ENCODE measurements around the gene ZNF280A.

ZNF280A gene

DNA sequence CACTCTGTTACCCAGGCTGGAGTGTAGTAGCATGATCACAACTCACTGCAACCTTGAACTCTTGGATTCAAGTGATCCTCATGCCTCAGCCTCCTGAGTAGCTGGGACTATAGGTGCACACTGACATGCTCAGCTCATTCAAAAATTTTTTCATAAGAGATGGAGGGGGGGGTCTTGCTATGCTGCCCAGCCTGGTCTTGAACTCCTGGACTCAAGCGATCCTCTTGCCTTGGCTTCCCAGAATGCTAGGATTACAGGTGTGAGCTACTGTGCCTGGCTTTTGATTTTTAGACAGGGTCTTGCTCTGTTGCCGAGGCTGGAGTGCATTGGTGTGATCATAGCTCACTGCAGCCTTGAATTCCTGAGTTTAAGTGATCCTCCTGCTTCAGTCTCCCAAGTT is 25.0 kb upstream of the ZNF280A start:
- TF ChIP-seq, protein P1, sequence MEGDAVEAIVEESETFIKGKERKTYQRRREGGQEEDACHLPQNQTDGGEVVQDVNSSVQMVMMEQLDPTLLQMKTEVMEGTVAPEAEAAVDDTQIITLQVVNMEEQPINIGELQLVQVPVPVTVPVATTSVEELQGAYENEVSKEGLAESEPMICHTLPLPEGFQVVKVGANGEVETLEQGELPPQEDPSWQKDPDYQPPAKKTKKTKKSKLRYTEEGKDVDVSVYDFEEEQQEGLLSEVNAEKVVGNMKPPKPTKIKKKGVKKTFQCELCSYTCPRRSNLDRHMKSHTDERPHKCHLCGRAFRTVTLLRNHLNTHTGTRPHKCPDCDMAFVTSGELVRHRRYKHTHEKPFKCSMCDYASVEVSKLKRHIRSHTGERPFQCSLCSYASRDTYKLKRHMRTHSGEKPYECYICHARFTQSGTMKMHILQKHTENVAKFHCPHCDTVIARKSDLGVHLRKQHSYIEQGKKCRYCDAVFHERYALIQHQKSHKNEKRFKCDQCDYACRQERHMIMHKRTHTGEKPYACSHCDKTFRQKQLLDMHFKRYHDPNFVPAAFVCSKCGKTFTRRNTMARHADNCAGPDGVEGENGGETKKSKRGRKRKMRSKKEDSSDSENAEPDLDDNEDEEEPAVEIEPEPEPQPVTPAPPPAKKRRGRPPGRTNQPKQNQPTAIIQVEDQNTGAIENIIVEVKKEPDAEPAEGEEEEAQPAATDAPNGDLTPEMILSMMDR (conservative IDR thresholded peaks at IDR 0.05; ENCODE audit: low read depth, low read length), result no peak
- DNase-seq (ENCODE audit: low read depth), result no peak
- H3K4me3 ChIP-seq (ENCODE audit: low read depth, low read length), result no peak overlapping the region

DNA sequence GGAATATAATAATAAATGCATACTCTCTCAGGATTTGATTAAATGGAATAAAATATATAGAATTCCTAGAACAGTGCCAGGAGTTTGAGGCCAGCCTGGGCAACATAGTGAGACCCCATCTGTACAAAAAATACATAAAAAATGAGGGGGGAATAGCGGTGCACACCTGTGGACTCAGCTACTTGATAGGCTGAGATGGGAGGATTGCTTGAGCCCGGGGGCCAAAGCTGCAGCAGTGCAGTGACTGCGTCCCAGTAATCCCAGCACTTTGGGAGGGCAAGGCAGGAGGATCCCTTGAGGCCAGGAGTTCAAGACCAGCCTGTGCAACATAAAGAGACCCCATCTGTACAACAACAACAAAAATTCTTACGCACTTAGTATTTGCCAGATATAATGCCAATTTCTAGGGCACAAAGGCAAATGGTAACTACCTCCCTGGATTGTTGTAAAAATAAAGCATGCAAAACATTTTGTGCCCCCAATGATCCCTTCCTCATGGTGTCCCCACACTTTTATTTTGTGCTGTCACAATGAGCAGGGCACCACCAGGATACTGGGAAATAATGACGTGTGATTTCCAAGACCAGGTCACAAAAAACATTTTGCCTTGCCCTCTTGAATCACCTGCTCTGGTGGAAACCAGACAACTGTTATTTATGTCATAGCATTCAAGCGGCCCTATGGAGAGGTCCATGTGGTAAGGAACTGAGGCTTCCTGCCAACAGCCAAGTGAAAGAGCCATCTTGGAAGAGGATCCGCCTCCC is 18.3 kb upstream of the ZNF280A start:
- H3K4me3 ChIP-seq (ENCODE audit: low read depth, low read length), result no peak overlapping the region
- no peak for DNase-seq (ENCODE audit: low read depth)
- TF ChIP-seq, protein P1 (conservative IDR thresholded peaks at IDR 0.05; ENCODE audit: low read depth, low read length), result no peak

DNA sequence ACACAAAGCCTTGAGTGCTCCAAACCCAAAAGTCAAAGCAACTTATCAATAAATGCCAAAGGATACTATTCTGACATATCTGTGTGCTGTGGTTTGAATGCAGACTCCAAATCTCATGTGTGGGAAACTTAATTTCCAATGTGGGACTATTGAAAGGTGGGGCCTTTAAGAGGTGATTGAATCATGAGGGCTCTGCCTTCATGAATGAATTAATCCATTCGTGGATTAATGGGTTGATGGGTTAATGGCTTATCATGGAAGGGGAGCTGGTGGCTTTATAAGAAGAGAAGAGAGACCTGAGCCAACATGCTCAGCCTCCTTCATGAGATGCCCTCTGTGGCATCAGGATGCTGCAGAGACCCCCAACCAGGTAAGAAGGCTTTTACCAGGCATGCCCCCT is 16.8 kb upstream of the ZNF280A start:
- TF ChIP-seq, protein P1 (conservative IDR thresholded peaks at IDR 0.05; ENCODE audit: low read depth, low read length), result no peak
- no peak overlapping the region for H3K4me3 ChIP-seq (ENCODE audit: low read depth, low read length)
- DNase-seq (ENCODE audit: low read depth), result no peak

DNA sequence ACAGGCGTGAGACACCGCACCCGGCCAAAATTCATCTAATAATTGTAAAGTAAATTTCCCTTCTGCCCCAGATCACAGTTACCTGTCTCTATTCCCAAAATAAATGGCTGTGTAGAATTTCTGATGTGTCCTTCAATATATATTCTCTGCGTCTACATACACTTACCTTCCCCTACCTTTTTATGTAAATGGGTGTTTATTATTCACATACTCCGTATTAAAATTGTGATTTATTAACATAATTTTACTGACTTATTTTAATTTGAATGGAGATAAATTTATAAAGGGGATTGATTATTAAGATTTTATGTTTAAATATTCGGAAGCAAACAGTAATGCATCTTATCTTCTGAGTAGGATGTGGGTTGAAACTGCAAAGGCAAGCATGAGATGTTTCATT is 16.4 kb upstream of the ZNF280A start:
- no peak overlapping the region for H3K4me3 ChIP-seq (ENCODE audit: low read depth, low read length)
- TF ChIP-seq, protein P1 (conservative IDR thresholded peaks at IDR 0.05; ENCODE audit: low read depth, low read length), result no peak
- no peak for DNase-seq (ENCODE audit: low read depth)

DNA sequence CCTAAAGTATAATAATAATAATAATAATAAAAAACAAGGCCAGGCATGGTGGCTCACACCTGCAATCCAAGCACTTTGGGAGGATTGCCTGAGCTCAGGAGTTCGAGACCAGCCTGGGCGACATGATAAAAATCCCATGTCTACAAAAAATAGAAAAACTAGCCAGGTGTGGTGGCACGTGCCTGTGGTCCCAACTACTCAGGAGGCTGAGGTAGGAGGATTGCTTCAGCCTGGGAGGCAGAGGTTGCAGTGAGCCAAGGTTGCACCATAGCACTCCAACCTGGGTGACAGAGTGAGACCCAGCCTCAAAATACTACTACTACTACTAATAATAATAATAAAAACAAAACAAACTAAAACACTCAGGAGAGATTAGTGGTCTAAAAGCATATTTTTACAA is 15.6 kb upstream of the ZNF280A start:
- TF ChIP-seq, protein P1 (conservative IDR thresholded peaks at IDR 0.05; ENCODE audit: low read depth, low read length), result no peak
- no peak overlapping the region for H3K4me3 ChIP-seq (ENCODE audit: low read depth, low read length)
- no peak for DNase-seq (ENCODE audit: low read depth)

DNA sequence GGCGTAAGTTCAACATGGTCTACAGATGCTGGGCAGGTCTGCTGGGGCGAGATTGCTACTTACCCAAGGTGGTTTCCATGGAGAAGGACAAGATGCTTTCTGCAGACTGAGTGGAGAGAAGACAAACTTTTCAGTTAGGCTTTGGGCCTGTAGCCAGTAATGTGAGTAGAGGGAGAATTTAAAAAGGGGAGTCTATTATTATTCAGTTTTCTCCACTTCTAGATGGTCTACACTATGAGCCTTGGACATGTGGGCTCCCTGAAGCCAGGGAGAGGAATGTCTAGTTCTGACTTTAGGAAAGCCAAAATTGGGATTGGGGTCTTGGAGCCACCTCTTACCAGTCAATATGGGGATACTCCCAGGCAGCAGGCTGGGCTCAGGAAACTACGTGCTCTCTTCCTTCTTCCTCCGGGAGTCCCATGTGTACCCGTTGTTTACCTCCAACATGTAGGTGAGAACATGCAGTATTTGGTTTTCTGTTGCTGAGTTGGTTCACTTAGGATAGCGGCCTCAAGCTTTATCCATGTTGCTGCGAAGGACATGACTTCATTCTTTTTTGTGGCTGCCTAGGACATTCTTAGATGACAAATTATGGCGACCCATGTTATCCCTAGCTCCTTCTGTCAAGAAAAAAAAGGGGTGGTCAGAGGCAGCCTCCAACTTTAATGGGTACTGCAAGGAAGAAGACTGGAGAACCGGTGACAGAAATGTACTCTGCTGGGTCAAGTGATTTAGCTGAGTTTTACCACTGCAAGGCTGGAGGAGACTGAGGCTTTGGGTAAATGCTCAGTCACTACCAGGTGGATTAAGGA is 14.7 kb upstream of the ZNF280A start:
- no peak for DNase-seq (ENCODE audit: low read depth)
- no peak overlapping the region for H3K4me3 ChIP-seq (ENCODE audit: low read depth, low read length)
- TF ChIP-seq, protein P1 (conservative IDR thresholded peaks at IDR 0.05; ENCODE audit: low read depth, low read length), result no peak
